ENCODE measurements around the gene DCBLD1. TPM values are rescaled to one million over a fixed set of nuclear protein-coding genes. Genes with fewer than 3 reads are reported as not detected.

The DCBLD1 gene
- total and polyA plus RNA-seq, 2 of the 13 experiments (the other 11 are each of a cell fraction or from before 2014, with no cell fraction given), result 23.2 to 41.5 TPM

DNA sequence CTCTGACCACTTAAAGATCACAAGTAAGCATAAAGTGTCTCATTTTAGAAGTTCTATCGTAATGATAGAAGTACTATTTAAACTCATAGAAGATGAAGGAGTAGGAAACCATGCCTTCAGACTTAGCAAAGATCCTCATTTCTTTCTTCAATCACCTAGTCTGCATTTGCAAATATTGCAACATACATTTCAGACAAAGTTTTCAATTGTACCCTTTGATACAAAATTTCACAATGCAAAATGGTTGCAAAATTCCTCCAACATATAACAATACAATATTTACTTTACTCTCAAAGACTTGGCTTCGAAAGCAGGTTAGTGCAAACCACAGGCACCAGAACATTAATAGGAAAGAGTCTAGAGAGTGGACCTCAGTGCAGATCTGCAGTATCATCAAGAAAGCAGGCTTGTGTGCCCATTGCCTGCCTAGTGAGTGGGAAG lies 40.6 kb upstream of the DCBLD1 start (continued):
- TF ChIP-seq, protein P1, sequence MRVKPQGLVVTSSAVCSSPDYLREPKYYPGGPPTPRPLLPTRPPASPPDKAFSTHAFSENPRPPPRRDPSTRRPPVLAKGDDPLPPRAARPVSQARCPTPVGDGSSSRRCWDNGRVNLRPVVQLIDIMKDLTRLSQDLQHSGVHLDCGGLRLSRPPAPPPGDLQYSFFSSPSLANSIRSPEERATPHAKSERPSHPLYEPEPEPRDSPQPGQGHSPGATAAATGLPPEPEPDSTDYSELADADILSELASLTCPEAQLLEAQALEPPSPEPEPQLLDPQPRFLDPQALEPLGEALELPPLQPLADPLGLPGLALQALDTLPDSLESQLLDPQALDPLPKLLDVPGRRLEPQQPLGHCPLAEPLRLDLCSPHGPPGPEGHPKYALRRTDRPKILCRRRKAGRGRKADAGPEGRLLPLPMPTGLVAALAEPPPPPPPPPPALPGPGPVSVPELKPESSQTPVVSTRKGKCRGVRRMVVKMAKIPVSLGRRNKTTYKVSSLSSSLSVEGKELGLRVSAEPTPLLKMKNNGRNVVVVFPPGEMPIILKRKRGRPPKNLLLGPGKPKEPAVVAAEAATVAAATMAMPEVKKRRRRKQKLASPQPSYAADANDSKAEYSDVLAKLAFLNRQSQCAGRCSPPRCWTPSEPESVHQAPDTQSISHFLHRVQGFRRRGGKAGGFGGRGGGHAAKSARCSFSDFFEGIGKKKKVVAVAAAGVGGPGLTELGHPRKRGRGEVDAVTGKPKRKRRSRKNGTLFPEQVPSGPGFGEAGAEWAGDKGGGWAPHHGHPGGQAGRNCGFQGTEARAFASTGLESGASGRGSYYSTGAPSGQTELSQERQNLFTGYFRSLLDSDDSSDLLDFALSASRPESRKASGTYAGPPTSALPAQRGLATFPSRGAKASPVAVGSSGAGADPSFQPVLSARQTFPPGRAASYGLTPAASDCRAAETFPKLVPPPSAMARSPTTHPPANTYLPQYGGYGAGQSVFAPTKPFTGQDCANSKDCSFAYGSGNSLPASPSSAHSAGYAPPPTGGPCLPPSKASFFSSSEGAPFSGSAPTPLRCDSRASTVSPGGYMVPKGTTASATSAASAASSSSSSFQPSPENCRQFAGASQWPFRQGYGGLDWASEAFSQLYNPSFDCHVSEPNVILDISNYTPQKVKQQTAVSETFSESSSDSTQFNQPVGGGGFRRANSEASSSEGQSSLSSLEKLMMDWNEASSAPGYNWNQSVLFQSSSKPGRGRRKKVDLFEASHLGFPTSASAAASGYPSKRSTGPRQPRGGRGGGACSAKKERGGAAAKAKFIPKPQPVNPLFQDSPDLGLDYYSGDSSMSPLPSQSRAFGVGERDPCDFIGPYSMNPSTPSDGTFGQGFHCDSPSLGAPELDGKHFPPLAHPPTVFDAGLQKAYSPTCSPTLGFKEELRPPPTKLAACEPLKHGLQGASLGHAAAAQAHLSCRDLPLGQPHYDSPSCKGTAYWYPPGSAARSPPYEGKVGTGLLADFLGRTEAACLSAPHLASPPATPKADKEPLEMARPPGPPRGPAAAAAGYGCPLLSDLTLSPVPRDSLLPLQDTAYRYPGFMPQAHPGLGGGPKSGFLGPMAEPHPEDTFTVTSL (CRISPR knock-in tag; IDR thresholded peaks at IDR 0.05; ENCODE audit: borderline replicate concordance), result peak; percentile 76; the same call in 1 of the 2 replicates
- TF ChIP-seq NFAT5 (CRISPR knock-in tag; IDR thresholded peaks at IDR 0.05) (no peak), BCL6 (CRISPR knock-in tag; IDR thresholded peaks at IDR 0.05) (peak; percentile 98), PAX8 (CRISPR knock-in tag; IDR thresholded peaks at IDR 0.05; ENCODE audit: borderline replicate concordance) (no peak), SMARCE1 (IDR thresholded peaks at IDR 0.05; ENCODE audit: borderline replicate concordance) (no peak), ZZZ3 (CRISPR knock-in tag; IDR thresholded peaks at IDR 0.05; ENCODE audit: borderline replicate concordance) (no peak), TSC22D2 (CRISPR knock-in tag; IDR thresholded peaks at IDR 0.05; ENCODE audit: borderline replicate concordance) (0 out of 2 replicates have a peak, but pooled peaks have one; percentile 83), HNRNPH1 (optimal IDR thresholded peaks at IDR 0.05; ENCODE audit: low read depth, low read length) (no peak), GFI1 (CRISPR knock-in tag; IDR thresholded peaks at IDR 0.05; ENCODE audit: borderline replicate concordance) (peak; percentile 50; the same call in 1 of the 2 replicates), ZSCAN25 (CRISPR knock-in tag; IDR thresholded peaks at IDR 0.05) (no peak), MLLT10 (CRISPR knock-in tag; IDR thresholded peaks at IDR 0.05) (no peak), ZNF496 (CRISPR knock-in tag; IDR thresholded peaks at IDR 0.05; ENCODE audit: insufficient replicate concordance) (no peak), ISL2 (CRISPR knock-in tag; IDR thresholded peaks at IDR 0.05) (peak; percentile 97), ZSCAN22 (CRISPR knock-in tag; IDR thresholded peaks at IDR 0.05) (no peak), ZBTB7B (CRISPR knock-in tag; IDR thresholded peaks at IDR 0.05) (peak; percentile 41; the same call in 1 of the 2 replicates), MIXL1 (CRISPR knock-in tag; IDR thresholded peaks at IDR 0.05) (peak; percentile 74; the same call in 1 of the 2 replicates)
- TF ChIP-seq, protein P2, sequence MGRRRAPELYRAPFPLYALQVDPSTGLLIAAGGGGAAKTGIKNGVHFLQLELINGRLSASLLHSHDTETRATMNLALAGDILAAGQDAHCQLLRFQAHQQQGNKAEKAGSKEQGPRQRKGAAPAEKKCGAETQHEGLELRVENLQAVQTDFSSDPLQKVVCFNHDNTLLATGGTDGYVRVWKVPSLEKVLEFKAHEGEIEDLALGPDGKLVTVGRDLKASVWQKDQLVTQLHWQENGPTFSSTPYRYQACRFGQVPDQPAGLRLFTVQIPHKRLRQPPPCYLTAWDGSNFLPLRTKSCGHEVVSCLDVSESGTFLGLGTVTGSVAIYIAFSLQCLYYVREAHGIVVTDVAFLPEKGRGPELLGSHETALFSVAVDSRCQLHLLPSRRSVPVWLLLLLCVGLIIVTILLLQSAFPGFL (CRISPR knock-in tag; IDR thresholded peaks at IDR 0.05), result no peak
- TF ChIP-seq, protein P3, sequence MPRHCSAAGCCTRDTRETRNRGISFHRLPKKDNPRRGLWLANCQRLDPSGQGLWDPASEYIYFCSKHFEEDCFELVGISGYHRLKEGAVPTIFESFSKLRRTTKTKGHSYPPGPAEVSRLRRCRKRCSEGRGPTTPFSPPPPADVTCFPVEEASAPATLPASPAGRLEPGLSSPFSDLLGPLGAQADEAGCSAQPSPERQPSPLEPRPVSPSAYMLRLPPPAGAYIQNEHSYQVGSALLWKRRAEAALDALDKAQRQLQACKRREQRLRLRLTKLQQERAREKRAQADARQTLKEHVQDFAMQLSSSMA (CRISPR knock-in tag; IDR thresholded peaks at IDR 0.05), result no peak
